Inflammatory macrophage treated with lipopolysaccharide for 1 hour (primary cell): ENCODE results near the gene MVP.
"Not testable (repeated sequence)": the region's sequence is repeated elsewhere in the genome, so short reads cannot be mapped to it uniquely, and the experiment has no call there.

Source experiments
- DNase-seq, 2 donors: peaks; one replicate each; pipeline ENCODE4 v3.0.0-alpha.2; 2020 to 2022

The MVP gene

DNA sequence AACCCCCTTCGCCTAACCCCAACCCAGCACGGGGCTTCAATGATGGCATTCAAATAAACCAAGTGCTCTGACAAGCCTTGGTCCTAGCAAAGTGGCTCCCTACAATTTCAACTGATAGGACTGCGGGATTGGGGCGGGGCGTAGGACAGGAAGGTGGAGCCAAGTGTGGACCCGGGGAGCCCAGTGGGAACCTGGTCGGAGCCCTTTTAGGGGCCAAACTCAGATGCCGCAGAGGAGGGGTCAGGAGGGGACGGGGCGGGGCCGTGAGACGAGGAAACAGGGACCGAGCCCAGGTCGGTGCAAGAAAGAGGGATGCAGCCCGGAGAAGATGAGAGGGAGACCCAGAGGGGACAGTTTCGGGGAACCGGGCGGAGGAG, 55.9 kb downstream of the MVP start:
- no peak for DNase-seq

DNA sequence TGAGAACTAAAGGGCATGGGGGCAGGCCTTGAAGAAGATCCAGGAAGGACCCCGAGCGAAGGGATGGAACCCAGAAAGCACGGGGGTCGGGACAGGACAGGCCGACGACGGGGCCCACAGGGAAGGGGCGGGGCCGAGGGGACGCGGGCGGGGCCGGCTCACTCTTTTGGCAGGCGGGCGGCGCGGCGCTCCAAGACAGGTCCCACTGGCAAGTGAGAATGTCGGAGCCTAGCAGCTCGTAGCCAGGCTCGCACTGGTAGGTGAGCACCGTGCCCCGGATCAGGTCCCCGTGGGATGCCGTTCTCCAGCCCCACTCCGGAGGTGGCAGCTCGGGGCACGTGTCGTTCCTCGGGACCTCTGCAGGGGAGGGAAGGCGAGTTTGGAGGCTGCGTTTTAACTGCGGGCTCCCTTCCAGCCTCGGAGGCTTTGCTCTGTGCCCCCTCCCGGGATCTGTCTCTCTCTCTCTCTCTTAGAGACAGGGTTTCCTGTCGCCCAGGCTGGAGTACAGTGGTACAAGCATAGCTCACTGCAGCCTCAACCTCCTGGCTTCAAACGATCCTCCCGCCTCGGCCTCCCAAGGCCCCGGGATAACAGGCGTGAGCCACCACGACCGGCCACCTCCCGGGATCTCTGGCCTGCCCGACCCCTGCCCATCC, 56.5 kb downstream of the MVP start:
- no peak for DNase-seq

DNA sequence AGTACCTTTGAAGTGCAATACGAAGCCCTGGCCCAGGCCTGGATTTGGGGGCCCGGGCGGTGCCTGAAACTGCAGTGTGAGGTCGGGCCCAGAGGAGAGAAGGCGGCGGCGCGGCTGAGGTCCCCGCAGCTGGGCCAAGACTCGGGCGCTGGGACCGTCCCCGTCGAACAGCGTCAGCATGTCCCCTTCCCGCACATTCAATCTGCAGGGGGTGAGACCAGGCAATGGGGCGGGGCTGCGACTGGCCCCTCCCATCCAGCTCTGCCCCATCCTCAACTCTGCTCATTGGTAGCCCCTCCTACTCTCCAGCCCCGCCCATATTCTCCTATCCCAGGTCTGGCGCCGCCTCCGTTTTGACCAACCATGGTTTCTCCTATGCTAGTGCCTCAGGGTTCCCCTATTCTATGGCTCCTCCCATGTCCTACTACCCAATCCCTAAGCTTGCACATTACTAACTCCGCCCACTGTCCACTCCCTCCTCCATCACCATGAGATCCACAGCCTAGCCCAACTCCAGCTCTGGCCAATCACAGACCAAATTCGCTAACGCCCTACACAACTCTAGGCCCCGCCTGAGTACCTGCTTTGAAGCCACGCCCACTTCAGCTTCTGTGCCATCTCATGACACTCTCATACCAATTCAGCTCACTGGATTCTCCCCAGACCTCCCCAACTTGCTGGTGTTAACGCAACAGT, 57.2 kb downstream of the MVP start:
- DNase-seq: peak; percentile 82 to 83

DNA sequence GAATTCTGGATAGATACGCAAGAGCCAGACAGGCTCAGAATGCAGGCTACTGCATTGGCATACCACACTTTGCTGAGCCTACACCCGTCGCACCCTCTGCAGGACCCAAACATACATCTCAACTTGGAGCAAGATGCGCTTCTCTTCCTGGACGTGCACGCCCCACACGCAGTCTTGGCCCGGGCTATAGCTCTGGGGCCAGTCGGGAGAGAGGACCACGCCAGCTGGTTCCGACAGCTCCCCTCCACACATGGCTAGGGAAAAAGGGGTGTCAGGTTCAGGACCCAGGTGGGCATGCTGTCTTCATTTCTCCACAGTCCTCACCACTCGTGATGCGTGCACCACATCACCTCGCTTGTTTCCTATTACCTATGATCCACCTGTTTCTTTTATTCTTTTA, 57.9 kb downstream of the MVP start:
- no peak for DNase-seq

DNA sequence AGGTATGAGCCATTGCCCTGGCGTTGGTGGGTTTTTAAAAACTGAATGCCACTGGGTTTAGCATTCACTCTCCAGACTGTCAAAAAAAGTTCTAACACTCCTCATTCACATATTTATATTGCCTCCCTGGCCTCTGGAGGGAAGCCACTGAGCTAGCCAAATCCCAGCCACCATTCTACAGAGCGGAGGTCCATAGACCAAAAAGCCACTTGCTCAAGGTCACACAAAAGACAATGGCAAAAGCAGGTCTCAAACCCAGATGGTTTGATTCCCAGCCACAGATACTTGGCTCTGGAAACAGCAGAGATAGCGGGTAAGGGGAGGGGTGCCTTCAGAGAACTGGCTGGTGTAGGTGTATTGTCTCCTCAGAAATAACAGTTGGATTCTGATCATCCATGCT, 60.8 kb downstream of the MVP start:
- no peak for DNase-seq

DNA sequence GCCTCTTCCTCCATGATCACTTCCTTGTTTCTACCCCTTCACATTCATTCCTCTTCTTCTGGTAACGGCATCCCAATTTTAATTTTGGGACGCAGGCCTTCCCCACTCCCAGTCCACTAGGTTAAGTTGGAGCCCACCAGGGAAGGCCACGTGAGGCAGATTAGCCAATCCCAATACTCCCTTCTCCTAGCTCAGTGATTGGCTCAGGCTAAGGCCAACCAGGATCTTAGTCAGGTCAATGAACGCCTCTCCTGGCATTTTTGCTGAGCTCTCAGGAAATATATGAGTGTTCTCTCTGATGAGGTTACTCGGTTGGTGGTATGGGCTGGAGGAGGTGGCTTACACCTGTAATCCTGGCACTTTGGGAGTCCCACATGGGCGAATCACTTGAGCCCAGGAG, 63.7 kb downstream of the MVP start:
- DNase-seq: no peak

DNA sequence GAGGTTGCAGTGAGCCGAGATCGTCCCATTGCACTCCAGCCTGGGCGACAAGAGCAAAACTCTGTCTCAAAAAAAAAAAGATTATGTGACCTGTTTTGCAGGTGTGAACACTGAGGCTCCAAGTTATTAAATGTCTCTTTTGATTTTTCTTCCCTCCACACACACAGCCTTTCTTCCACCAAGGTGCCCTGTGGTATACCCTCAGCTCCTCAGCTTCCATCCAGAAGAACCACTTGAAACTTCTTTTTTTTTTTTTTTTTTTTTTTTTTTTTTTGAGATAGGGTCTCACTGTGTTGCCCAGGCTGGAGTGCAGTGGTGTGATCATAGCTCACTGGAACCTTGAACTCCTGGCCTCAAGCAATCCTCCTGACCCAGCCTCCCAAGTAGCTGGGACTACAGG, 69.1 kb downstream of the MVP start:
- DNase-seq: not testable (repeated sequence)

DNA sequence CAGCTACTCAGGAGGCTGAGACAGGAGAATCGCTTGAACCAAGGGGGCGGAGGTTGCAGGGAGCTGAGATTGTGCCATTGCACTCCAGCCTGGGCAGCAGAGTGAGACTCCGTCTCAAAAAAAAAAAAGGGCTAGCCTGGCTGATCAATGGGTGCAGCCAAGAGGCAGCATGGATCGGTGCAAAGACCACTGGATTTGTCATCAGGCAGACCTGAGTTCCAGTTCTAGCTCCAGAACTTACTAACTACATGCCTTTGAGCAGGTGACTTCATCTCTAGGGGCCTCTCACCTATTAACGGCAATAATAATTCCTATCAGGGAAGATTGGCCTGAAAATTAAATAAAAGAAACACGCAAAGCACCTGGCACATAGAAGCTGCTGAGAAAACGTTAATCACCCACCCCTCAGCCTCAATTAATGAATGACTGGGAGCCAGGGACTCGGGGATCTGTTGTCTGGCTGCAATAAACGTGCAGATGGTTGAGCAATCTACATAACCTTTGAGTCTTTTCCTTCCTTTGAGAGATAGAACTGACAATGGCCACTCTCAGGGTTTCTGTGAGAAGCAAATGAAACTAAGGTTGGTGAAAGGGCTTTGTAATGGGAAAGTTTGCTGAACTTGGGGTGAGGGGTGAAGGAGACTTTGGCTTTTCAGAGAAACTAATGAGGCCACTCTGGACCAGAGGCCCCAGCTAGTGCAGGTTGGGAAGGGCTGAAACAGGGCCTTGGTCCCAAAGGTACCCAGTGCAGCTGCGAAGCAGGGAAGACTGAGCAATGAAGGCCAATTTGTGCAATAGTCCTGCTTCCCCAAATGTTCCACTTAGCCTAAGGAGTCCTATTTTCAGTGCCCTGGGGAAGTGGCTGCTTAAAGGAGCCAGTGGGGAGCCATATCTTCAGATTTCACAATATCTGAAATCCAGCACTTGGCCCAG, 71.5 kb downstream of the MVP start:
- DNase-seq: peak; percentile 68

DNA sequence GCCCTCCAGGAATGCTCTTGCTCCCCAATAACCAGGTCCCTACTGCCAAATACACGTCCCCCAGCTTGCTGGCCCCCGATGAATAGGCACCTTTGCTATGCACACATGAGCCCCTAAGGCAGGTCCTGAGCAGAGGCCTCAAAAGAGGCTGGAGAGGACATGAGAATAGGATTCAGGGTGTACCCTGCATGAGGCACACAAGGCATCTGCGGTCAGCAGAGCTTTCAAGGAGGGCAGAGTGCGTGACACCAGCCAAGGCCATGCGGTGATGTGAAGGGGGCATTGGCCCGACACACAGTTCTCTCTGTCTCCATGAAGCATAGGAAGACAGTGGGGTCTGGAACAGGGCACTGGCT, 72.2 kb downstream of the MVP start:
- no peak for DNase-seq

DNA sequence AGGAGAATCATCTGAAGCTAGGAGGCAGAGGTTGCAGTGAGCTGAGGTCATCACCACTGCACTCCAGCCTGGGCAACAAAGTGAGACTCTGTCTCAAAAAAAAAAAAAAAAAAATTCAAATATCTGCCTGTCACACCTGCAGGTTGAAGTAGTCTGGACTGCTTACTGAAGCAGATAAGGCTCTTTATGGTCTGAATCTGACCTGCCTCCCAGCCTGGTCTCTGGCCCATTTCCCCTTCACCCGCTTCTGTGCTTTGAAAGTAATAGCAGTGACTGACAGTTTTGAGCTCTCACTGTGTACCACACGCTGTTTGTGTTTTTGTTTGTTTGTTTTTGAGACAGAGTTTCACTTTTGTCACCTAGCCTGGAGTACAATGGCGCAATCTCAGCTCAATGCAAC, 73.3 kb downstream of the MVP start:
- DNase-seq: no peak

DNA sequence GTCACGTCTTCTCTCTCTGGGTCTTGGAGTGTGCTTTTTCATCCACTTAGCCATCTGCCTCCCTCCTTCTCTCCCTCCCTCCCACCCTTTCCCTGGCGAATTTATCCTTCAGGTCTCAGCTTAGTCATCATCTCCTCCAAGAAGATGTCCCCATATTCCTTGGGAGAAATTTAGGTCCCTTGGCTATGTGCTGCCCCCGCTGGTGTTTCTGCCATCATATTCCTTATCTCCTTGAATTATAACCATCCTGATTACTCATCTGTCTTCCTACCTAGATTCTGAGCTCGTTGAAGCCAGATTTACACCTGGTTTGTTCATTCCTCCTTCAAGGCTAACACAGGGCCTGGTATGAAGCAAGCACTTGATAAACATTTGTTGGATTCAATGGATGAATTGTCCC, 74.1 kb downstream of the MVP start:
- DNase-seq: no peak

DNA sequence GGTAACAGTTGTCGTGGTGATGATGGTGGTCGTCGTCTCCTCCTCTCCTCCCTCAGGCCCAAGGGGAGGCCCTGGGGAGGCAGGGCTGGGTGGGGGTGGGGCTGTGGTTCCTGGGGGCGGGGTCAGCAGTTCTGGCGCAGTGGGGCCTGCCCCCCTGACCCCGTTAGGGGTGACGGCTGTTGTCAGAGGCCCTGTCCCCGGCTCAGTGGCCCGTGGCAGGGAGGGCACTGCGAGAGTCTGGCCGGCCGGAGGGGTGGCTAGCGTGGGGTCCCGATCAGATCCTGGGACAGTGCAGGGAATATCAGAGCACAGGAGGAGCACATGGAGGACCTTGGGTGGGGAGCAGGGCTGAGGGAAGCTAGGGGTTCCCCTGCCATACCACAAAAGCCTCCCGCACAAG, 76.6 kb downstream of the MVP start:
- DNase-seq: no peak

DNA sequence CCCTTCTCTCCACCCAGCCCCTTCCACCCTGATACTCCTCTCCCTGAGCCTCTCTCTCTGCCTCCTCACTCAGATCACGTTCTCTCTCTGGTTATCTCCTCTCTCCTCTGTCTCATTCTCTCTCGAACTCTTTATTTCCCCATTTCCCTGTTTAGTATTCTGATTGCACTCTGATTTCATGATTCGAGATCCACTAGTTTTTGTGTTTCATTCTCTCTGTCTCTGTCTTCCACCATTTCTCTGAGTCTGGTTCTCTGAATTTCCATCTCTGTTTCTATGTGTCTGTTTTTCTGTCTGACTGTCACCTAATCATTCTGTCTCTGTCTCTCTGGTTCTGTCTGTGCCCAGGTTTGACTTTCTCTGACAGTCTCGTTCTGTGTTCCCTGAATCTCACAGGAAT, 77.1 kb downstream of the MVP start:
- DNase-seq: no peak
